WTC11 (cell line): Measurements from ENCODE around the gene SEC16B. TPM values are rescaled to one million over a fixed set of nuclear protein-coding genes. Genes with fewer than 3 reads are reported as not detected.
A peak's percentile ranks its signal among the peaks of the same experiment; 100 is the strongest.

Experiments
- ATAC-seq: fragments of 200-7000 bp; cut with Tn5 transposase; 2 replicates; pipeline ENCODE4 v1.10.0; 2021; ENCODE audit warnings: mild to moderate bottlenecking, moderate library complexity
- CTCF ChIA-PET: fragments of 300-600 bp; sonication (Branson Sonifier 250); formaldehyde crosslinking; loops from one replicate; lab custom pipeline; 2021; ENCODE audit warnings: antibody characterized with exemption; lab: Charles Lee
- POLR2A ChIA-PET: fragments of 350-600 bp; sonication (Branson Sonifier 250); formaldehyde crosslinking; loops from one replicate; lab custom pipeline; 2021; ENCODE audit warnings: antibody characterized with exemption; lab: Charles Lee
- DNase-seq: peaks from one replicate; pipeline ENCODE4 v3.0.0; 2021; ENCODE audit warnings: low spot score
- H3K27ac Mint-ChIP-seq: 2 replicates; pipeline ENCODE4 v1.8.0; 2021; ENCODE audit warnings: mixed read lengths
- H3K27me3 Mint-ChIP-seq: 2 replicates; pipeline ENCODE4 v1.8.0; 2021; ENCODE audit warnings: low read depth, mild to moderate bottlenecking, moderate library complexity, mixed read lengths
- H3K36me3 Mint-ChIP-seq: 2 replicates; pipeline ENCODE4 v1.8.0; 2021; ENCODE audit warnings: mixed read lengths
- H3K4me1 Mint-ChIP-seq: 2 replicates; pipeline ENCODE4 v1.8.0; 2022; ENCODE audit warnings: mixed read lengths
- H3K4me3 Mint-ChIP-seq: 2 replicates; pipeline ENCODE4 v1.8.0; 2021; ENCODE audit warnings: mild to moderate bottlenecking, moderate library complexity, mixed read lengths
- H3K9me3 Mint-ChIP-seq: 2 replicates; pipeline ENCODE4 v1.8.0; 2021; ENCODE audit warnings: mixed read lengths
- MLX ChIP-seq: sonication (generic); formaldehyde crosslinking; IDR thresholded peaks from 2 replicates; pipeline ENCODE4 v1.8.1; 2023; ENCODE audit warnings: mild to moderate bottlenecking, missing genetic modification reagents, moderate library complexity
- NFYB ChIP-seq: sonication (generic); formaldehyde crosslinking; conservative IDR thresholded peaks from 2 replicates; pipeline ENCODE4 v1.8.0; 2022; ENCODE audit warnings: low read depth, missing genetic modification reagents
- PREB ChIP-seq: sonication (generic); formaldehyde crosslinking; IDR thresholded peaks from 2 replicates; pipeline ENCODE4 v1.8.1; 2022; ENCODE audit warnings: mild to moderate bottlenecking, missing genetic modification reagents, moderate library complexity, borderline replicate concordance
- PRRX2 ChIP-seq: fragments of 250-450 bp; sonication (Bioruptor Pico); IDR thresholded peaks from 2 replicates; pipeline ENCODE4 v1.8.0; 2021; ENCODE audit warnings: mild to moderate bottlenecking
- SMAD3 ChIP-seq: sonication (generic); formaldehyde crosslinking; IDR thresholded peaks from 2 replicates; pipeline ENCODE4 v1.8.0; 2022; ENCODE audit warnings: missing genetic modification reagents, mild to moderate bottlenecking, borderline replicate concordance
- ZBTB43 ChIP-seq: sonication (generic); formaldehyde crosslinking; IDR thresholded peaks from 2 replicates; pipeline ENCODE4 v1.8.1; 2023; ENCODE audit warnings: mild to moderate bottlenecking, missing genetic modification reagents
- ZMAT4 ChIP-seq: fragments of 250-450 bp; sonication (Bioruptor Pico); IDR thresholded peaks from 2 replicates; pipeline ENCODE4 v1.9.0; 2021; ENCODE audit warnings: mild to moderate bottlenecking
- ZNF138 ChIP-seq: sonication (generic); formaldehyde crosslinking; conservative IDR thresholded peaks from 2 replicates; pipeline ENCODE4 v1.8.1; 2022; ENCODE audit warnings: mild to moderate bottlenecking, moderate library complexity, missing genetic modification reagents
- ZNF263 ChIP-seq: sonication (generic); formaldehyde crosslinking; IDR thresholded peaks from 2 replicates; pipeline ENCODE4 v1.8.1; 2022; ENCODE audit warnings: low read depth, mild to moderate bottlenecking, moderate library complexity, missing genetic modification reagents
- total RNA-seq: library from RNA; stranded (reverse); gene quantifications from 3 replicates; pipeline ENCODE4 v1.2.3, GENCODE V29; 2021
- TF ChIP-seq, protein P1 (sequence below): sonication (generic); formaldehyde crosslinking; IDR thresholded peaks from 2 replicates; pipeline ENCODE4 v1.8.1; 2023; ENCODE audit warnings: mild to moderate bottlenecking, missing genetic modification reagents
- TF ChIP-seq, protein P2 (sequence below): fragments of 200-600 bp; IDR thresholded peaks from 2 replicates; pipeline ENCODE4 v1.8.0; 2022; ENCODE audit warnings: antibody characterized with exemption
- TF ChIP-seq, protein P3 (sequence below): sonication (generic); formaldehyde crosslinking; IDR thresholded peaks from 2 replicates; pipeline ENCODE4 v1.8.0; 2022; ENCODE audit warnings: mild to moderate bottlenecking, missing genetic modification reagents

The SEC16B gene
- total RNA-seq, 1 experiment from 2014 or later, result 0.90 TPM

DNA sequence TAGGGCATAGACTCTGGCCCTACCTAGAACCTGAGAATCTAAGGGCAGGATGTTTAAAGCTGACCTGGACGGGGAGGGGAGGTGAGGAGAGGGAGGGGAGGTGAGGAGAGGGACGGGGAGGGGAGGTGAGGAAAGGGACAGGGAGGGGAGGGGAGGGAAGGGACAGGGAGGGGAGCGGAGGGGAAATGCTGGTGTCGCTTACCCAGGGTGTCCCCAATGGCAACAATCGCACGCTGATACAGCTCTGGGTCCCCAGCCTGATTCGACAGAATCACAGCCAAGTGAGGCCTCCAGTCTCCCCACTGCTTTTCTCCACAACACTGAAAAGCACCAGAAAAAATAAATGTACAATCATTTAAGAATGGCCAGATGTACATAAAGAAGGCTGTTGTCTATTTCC lies 22.2 kb downstream of the SEC16B start (continued):
- TF ChIP-seq, protein P1, sequence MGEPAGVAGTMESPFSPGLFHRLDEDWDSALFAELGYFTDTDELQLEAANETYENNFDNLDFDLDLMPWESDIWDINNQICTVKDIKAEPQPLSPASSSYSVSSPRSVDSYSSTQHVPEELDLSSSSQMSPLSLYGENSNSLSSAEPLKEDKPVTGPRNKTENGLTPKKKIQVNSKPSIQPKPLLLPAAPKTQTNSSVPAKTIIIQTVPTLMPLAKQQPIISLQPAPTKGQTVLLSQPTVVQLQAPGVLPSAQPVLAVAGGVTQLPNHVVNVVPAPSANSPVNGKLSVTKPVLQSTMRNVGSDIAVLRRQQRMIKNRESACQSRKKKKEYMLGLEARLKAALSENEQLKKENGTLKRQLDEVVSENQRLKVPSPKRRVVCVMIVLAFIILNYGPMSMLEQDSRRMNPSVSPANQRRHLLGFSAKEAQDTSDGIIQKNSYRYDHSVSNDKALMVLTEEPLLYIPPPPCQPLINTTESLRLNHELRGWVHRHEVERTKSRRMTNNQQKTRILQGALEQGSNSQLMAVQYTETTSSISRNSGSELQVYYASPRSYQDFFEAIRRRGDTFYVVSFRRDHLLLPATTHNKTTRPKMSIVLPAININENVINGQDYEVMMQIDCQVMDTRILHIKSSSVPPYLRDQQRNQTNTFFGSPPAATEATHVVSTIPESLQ (CRISPR knock-in tag), result no peak
- no peak for TF ChIP-seq ZNF263 (CRISPR knock-in tag)
- no peak for TF ChIP-seq ZBTB43

GRCh38 chr1:177945943-177946650 lies 23.8 kb downstream of the SEC16B start:
- Mint-ChIP-seq H3K4me1 (peaks cover 30% of the 10 kb centered on the region), H3K9me3 (no peaks in the 10 kb centered on the region), H3K4me3 (no peak overlapping the region), H3K36me3 (no peaks in the 10 kb centered on the region), H3K27ac (no peak overlapping the region), H3K27me3 (no peaks in the 10 kb centered on the region)
- peak; percentile 86 for ATAC-seq
- POLR2A ChIA-PET, result no interaction called here
- CTCF ChIA-PET, result interaction anchor here (0.6 to 1.8 kb wide), 21 partner anchors 10 to 1048 kb away, joined by 3 to 11 read pairs (median 4); partner anchors contain the start of gene RASAL2
- DNase-seq, result peak; percentile 82
- TF ChIP-seq, protein P2, sequence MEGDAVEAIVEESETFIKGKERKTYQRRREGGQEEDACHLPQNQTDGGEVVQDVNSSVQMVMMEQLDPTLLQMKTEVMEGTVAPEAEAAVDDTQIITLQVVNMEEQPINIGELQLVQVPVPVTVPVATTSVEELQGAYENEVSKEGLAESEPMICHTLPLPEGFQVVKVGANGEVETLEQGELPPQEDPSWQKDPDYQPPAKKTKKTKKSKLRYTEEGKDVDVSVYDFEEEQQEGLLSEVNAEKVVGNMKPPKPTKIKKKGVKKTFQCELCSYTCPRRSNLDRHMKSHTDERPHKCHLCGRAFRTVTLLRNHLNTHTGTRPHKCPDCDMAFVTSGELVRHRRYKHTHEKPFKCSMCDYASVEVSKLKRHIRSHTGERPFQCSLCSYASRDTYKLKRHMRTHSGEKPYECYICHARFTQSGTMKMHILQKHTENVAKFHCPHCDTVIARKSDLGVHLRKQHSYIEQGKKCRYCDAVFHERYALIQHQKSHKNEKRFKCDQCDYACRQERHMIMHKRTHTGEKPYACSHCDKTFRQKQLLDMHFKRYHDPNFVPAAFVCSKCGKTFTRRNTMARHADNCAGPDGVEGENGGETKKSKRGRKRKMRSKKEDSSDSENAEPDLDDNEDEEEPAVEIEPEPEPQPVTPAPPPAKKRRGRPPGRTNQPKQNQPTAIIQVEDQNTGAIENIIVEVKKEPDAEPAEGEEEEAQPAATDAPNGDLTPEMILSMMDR, result peak; percentile 85
- no peak for TF ChIP-seq SMAD3 (CRISPR knock-in tag)

- TF ChIP-seq NFYB (CRISPR knock-in tag), result no peak
- no peak for TF ChIP-seq SMAD3 (CRISPR knock-in tag)
- TF ChIP-seq, protein P3, sequence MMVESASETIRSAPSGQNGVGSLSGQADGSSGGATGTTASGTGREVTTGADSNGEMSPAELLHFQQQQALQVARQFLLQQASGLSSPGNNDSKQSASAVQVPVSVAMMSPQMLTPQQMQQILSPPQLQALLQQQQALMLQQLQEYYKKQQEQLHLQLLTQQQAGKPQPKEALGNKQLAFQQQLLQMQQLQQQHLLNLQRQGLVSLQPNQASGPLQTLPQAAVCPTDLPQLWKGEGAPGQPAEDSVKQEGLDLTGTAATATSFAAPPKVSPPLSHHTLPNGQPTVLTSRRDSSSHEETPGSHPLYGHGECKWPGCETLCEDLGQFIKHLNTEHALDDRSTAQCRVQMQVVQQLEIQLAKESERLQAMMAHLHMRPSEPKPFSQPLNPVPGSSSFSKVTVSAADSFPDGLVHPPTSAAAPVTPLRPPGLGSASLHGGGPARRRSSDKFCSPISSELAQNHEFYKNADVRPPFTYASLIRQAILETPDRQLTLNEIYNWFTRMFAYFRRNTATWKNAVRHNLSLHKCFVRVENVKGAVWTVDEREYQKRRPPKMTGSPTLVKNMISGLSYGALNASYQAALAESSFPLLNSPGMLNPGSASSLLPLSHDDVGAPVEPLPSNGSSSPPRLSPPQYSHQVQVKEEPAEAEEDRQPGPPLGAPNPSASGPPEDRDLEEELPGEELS (CRISPR knock-in tag), result no peak
- no peak for TF ChIP-seq PREB (CRISPR knock-in tag)
- TF ChIP-seq ZMAT4, result no peak
- no peak for TF ChIP-seq MLX (CRISPR knock-in tag)
- TF ChIP-seq ZNF138 (CRISPR knock-in tag), result no peak
- no peak for TF ChIP-seq PRRX2 (CRISPR knock-in tag)
- no peaks in the 10 kb centered on the region for H3K36me3 Mint-ChIP-seq
- no peak overlapping the region for H3K4me3 Mint-ChIP-seq
- H3K27ac Mint-ChIP-seq, result 0 out of 2 replicates have a peak overlapping the region, but pooled peaks have one; percentile 1
- ChIA-PET POLR2A (no interaction called here), CTCF (interaction anchor here (0.6 to 3.2 kb wide), 7 partner anchors 18 to 1046 kb away, joined by 3 to 11 read pairs (median 4); no protein-coding TSS in a partner anchor)
- H3K27me3 Mint-ChIP-seq, result no peaks in the 10 kb centered on the region
- no peak for DNase-seq
- H3K4me1 Mint-ChIP-seq, result peaks cover 30% of the 10 kb centered on the region
- no peak for ATAC-seq
- H3K9me3 Mint-ChIP-seq, result no peaks in the 10 kb centered on the region
Observed at GRCh38 chr1:177944016-177944949, 25.6 kb downstream of the SEC16B start.
